Glomerular visceral epithelial cell (primary cell): ENCODE measurements around the gene SLC6A19.

Source experiments
- DNase-seq: peaks from one replicate; pipeline ENCODE4 v3.0.0-alpha.2; 2016; ENCODE audit errors: extremely low spot score

SLC6A19 gene

DNA sequence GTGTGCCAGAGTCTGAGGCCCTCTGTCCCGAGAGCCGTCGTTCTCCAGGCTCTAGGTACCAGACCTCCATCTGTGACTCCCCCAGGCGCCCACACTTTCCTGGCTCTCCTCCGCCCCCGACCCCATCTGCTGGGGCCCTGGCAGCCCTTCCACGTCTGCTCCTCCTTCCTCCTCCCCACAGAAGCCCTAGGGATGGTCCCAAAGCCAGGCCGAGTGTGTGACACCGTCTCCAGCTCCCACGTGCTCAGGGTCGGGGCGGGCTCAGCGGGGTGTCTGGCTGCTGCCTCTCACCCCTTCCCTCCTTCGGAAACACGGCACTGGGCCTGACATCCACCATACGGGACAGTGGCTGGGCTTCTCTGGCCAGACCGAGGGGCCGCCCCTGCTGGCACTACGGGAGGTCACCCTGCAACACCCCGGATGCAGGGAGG lies 20.5 kb upstream of the SLC6A19 start:
- no peak for DNase-seq

DNA sequence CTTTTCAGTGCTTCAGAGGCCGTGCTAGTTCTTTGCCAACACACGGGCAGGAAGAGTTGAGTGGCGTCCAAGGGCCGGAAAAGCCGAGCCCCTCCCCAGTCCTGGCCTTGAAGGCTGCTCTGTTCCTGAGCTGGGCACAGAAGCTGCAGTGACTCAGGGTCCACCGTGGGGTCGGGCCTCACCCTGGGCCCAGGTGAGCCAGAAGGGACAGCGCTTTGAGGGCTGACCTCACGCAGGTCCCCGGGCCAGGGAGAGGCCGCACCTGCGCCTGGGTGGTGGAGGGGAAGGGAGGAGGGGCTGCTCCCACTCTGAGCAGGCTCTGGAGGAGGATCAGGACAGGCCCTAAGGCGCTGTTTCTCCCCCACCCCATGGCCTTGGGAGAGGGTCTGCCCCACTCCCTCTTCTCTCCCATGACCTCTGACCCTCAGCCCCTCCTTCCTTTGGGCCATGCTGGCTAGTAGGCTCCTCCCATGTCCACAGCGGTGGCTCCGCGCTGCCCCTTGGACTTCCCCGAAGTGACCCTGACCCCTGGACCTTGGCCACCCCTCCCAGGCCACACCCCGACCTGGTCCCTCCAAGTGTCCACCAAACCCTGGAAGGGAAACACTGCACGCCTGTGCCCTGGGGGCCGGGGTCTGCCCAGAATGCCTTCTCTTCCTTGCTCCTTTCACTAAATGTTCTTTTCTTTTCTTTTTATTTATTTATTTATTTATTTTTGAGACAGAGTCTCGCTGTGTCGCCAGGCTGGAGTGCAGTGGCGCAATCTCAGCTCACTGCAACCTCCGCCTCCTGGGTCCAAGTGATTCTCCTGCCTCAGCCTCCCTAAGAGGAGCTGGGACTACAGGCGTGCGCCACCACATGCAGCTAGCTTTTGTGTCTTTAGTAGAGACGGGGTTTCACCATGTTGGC lies 19.7 kb upstream of the SLC6A19 start:
- DNase-seq, result no peak

DNA sequence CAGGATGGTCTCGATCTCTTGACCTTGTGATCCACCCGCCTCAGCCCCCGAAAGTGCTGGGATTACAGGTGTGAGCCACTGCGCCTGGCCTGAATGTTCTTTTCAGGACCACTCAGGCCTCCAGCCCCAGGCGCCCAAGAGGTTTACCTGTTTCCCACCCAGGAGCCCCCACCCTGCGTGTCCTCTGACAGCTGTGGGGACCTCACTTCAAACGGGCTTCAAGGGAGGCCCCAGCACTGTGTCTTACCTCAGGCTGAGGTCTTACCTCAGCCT lies 19.1 kb upstream of the SLC6A19 start:
- DNase-seq, result no peak

DNA sequence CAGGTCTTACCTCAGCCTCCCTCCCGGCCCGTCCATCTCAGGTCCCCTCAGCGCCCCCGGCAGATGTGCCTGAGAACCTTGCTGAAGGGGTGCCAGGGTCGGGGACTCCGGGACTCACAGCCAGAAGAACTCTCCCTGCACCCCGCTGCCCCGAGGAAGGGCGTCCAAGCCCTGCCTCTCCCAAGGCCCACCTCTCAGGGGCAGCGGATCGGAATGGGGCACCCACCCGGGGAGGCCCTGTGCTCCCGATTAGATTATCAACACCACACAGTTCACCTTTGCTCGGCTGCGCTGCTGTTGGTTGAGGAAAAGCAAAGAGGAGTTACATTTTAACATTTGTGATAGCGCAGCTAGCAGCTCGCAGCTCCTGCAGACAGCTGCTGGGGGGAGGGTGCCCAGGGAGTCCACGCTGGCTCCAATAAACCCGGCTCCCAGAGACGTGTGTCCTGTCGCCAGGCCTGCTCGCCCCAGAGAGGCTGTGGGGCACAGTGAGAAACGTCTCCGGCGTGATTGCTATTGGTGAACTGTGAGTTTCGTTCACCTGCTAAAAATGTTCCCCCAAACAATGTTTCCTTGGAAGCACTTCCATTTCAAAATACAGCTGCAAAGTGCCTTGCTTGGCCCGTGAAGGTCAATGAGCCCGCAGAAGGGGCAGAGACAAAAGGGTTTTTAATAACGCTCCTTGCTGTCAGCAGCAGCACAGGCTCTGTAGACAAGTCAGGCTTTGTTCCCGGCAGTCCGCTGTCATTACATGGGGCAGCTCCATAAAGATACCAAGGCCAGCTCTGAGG lies 18.6 kb upstream of the SLC6A19 start:
- DNase-seq, result no peak

DNA sequence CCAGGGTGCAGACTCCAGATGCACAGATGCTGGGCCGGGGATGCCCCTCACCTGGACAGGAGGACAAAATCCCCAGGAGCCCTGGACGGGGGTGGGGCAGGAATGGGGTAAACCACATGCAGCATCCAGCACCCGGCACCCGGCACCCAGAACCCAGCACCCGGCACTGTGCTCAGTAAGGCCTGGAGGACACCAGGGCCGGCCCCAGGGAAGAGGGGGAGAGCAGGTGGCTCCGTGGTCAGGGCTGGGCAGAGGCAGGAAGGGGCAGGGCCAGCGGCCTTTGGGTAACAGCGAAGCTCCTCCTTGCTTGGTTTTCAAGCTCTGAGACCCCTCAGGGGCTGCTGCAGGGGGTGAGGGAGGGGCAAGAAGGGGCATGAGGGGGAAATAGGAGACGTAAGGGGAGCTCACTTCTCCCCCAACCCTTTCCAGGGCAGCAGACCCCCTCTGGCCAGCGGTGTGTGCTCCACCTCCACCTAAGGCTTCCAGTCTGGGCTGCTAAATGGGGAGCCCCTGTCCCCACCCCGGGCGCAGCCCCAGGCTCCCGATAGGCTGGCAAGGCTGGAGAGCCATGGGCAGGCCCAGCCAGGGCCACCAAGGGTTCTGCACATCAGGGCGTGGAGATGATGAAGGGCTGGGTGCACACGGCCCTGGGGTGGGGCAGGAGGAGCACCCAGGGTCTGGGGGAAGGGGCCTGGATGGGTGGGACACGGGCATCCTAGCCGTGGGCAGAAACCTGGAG lies 17.8 kb upstream of the SLC6A19 start:
- DNase-seq, result no peak

DNA sequence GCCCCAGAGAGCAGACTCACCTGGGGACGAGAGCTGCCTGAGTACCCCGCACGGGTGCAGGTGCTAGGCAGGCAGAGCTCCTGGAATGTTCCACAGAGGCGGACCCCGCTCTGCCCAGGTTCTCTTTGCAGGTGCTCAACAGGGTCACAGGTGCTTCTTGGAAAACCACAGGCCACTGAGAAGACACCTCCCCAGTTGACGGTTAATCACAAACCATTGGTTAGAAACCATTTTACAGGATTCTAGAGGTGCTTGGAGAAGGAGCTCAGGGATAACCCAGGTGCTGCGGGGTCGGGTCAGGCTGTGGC lies 17.3 kb upstream of the SLC6A19 start:
- no peak for DNase-seq

DNA sequence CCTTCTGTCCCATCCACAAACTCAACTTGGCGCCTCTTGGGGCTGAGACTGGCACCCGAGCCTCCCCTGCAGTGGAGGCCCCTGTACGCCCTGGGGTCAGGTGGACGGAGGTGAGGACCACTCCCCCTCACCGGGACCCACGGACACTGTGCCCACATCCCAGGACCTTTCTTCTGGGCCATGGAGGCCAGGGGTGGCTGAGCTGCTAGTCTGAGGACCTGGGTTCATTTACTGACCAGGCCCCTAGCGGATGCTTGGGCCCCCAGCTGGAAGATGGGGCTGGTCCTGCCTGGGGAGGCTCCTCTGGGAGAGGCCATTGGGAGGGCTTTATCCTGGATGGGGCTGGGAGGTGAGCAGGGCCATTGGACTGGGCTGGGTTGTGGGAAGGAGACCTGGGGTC lies 16.9 kb upstream of the SLC6A19 start:
- no peak for DNase-seq

DNA sequence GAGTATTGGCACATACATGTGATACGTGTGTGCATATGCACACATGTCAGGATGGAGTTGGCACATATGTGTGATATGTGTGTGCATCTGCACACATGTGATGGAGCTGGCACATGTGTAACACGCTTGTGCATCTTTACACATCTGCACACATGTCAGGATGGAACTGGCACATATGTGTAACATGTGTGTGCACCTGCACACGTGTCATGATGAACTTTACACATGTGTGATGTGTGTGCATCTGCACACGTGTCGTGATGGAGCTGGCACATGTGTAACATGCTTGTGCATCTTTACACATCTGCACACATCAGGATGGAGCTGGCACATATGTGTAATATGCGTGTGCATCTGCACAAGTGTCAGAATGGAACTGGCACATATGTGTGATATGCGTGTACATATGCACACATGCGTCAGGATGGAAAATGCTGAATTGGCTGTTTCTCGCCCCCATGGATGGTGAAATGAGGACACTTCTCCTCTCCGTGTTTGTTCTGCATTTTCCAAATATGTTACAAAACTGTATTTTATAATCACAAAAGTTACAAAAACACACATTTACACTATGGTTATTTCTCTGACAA lies 16.3 kb upstream of the SLC6A19 start:
- DNase-seq, result no peak

DNA sequence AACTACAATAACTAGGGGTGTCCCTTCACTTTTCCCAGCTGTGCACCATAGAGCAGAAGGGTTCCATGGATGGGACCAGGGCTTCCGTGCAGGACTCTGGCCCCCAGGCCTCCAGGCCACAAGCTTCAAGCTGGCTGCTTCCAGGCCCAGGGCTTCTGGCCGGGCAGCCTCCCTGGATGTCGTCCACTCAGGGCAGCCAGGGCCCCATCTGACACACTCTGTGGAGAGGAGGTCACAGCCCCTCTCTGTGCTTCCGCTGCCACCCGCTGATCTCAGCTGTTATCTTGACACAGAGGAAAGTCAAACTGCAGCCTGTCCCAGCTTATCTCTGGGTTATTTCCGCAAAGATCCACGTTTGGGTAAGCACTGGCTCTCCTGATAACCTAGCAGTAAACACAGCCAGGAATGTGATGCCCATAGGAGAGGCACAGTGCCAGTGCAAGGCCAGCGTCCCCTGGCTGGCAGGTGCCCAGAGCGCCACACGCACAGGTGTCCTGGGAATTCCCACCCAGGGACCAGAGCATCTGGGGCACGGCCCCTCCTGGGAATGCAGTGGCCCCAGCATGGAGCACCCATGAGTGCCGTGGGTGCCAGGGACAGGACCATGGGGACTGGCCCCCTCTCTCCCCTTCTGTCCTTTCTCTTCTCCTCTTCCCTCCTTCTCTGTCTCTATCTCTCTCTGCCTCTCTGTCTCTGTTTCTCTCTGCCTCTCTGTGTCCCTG lies 15.6 kb upstream of the SLC6A19 start:
- no peak for DNase-seq

DNA sequence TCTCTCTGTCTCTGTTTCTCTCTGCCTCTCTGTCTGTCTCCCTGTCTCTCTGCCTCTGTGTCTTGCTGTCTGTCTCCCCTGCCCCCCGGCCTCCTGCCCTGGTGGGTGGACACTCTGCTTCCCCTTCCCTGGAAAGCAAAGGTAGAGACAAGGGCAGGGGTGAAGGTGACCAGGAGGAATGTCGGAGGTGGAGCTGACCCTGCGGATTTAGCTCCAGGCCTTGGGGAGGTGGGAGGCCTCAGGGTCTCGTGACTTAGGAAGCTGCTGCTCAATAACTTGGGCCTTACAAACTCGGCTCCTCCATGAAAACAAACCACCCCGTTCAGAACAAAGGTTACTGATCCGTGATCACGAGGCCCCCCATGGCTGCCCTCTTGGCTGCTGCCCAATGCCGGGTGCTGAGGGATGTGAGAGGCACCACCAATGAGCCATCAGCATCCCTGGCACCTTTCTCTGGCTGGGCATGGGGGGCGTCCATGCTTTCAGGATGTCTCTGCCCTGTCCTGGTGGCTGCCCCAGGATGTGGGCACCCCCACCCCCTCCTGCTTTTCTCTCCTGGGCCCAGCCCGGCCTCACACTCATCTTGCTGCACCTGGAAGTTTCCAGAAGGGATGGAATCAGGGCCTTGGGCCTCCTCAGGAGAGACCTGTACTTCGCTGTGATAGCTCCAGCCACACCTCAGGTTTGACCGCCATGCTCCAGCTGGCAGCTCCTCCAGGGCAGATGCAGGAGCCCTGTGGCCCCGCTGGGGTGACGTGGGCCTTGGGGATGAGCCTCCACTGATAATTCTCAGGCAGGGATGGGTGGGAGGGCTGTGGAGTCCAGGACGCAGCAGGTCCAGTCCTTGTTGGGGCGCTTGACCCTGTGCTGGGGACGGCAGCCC lies 14.8 kb upstream of the SLC6A19 start:
- DNase-seq, result no peak

DNA sequence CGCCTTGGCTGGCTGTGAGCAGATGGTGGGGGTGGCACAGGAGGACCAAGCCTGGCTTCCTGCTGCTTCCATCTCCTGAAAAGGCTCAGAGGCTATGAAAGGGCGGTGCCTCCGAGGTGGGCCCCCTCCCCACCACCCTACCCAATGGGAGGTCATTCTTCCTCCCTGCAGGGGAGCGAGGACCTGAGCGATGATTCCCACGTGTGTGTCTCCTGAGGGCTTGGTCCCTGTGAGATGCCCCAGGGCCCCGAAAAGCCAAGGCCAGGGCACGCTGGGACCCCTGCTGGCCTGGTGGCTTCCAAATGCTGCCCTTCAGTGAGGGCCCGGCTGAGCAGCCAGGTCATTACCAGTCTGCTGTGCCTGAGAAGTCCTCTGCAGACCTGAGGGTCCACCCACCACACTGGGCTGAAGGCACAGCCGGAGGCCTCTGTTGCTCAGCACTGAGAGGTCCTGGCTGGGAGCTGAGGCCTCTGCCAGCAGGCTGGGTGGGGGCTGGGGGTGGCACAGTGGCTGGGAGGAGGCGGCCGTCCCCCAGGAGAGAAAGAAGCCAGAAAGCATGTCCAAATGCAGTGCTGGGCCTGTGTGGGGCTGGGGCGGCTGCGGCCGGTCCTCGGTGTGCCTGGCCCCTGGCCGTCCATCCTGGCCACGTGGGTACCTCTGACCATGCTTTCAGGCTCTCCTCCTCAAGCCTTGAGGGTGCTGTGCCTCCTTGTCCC lies 14.0 kb upstream of the SLC6A19 start:
- DNase-seq, result no peak

DNA sequence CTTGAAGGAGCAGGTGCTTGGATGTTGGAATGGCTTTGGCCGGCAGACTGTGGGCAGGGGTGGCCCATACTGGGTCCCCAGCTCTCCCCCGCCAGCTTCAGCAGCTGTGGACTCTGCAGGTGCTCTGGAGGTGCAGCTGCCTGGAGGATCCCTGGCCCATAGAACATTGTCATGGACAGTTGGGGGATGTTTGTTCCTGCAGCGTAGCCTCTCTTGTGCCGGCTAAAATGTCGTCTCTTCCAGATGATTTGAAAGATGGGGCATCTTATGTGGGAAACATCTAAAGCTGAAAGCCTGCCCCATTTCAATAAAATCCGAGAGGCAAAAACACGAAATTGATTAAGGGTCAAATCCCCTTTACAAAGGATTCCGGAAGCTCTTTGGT lies 13.5 kb upstream of the SLC6A19 start:
- DNase-seq, result no peak

DNA sequence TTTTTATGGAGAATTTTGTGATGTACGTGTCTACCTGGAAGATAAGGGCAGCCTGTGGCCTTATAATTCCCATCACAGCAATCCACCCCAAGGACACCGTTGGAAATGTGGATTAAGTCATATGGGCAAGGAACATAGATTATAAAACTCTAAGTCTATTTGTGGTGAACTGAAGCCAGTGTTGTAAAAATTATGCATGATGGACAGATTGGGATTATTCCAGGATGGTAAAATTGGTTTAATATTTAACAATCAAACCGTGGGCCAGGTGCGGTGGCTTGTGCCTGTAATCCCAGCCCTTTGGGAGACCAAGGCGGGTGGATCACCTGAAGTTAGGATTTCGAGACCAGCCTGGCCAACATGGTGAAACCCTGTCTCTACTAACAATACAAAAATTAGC lies 12.9 kb upstream of the SLC6A19 start:
- no peak for DNase-seq

DNA sequence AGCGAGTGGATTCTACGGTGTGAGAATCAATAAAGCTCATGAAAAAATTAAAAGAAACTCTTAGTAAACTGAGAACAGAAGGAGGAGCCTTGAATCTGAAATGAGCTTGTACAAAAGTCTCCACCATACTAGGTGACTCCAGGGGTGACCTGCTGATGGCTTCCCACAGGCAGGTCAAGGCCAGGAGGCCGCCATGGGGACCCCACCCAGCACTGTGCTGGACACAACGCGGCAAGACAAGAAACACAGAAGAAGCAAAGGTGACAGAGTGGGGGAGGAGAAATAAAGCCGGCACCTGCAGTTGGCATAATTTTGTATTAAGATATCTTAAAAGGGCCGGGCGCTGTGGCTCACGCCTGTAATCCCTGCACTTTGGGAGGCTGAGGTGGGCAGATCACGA lies 12.1 kb upstream of the SLC6A19 start:
- DNase-seq, result no peak

DNA sequence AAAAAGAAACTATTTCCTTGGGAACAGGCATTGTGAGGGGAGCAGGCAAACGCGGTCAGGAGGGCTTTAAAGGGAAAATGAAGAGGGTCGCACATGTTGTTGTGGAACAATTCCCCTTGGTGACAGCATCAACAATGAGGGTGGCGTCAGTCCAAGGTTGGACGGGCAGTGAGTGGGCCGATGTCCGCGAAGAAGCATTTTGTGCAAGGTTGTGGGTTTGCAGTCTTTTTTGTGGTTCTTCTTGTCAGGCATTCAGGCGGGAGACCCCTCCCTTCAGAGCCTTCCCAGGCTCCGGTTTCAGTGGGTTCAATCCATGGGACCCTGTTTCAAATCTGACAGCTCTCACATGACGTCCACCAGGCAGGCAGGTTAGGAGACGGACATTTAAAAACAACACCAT lies 11.1 kb upstream of the SLC6A19 start:
- DNase-seq, result no peak

DNA sequence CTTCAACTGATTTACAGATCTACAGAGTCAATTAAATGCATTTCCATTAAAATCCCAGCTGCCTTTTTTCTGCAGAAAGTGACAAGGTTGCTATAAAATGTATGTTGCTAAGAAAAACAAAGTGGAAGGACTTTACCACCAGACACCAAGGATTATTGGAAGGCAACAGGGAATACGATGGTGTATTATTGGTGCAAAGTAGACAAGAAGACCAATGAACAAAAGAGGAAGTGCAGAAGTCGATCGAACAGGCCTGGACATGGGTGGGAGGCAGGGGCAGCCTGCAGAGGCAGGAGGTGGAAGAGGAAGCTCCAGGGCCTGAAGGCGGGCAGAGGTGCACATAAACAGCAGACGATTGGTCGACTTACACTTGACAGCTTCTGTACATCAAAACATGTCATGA lies 10.6 kb upstream of the SLC6A19 start:
- DNase-seq, result no peak

DNA sequence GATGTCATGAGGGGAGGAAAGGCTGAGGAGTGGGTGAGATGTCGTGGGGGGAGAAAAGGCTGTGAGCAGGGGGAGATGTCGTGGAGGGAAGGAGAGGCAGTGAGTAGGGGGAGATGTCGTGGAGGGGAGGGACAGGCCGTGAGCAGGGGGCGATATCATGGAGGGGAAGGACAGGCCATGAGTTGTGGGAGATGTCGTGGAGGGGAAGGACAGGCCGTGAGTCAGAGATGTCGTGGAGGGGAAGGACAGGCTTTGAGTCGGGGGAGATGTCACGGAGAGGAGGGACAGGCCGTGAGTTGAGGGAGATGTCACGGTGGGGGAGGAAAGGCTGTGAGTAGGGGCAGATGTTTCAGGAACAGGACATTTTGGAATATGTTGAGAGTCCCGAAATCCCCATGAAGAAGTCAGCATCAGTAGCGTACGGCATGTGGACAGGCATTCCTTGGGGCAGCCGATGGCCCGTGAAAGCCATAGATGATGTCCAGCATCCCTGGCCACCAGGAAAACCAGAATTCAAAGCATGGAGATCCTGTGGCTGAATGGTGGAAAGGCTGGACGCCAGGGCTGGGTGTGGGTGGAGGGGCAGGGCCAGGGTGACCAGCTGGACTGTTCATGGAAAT lies 8.3 kb upstream of the SLC6A19 start:
- DNase-seq, result no peak

DNA sequence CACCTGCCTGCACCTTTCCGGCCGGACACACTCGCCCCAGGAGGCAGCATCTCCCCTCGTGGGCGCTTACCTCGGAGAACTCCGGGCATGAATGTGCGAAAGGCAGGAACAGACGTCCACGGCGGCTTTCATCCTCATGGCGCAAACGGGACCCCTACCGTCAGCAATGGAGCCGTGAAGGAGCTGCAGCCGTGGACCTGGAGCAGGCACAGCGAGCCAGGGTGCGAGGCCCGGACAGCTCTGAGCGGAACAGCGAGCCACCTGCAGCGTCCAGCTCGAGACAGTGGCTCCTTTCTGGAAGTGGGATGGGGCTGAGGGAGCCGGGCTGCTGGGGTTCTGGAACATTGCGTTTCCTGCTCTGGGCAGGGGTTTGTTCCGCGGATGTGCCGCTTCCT lies 7.8 kb upstream of the SLC6A19 start:
- no peak for DNase-seq

DNA sequence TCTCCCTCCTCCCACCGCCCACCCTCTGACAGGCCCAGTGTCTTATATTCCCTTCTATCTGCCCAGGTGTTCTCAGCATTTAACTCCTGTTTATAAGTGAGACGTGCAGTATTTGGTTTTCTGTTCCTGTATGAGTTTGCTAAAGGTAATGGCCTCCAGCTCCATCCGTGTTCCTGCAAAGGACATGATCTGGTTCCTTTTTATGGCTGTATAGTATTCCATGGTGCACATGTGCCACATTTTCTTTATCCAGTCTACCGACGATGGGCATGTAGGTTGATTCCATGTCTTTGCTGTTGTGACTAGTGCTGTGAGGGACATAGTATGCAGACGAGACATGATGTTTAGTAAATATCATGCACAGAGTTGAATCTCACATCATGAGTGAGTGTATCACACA lies 7.0 kb upstream of the SLC6A19 start:
- no peak for DNase-seq

DNA sequence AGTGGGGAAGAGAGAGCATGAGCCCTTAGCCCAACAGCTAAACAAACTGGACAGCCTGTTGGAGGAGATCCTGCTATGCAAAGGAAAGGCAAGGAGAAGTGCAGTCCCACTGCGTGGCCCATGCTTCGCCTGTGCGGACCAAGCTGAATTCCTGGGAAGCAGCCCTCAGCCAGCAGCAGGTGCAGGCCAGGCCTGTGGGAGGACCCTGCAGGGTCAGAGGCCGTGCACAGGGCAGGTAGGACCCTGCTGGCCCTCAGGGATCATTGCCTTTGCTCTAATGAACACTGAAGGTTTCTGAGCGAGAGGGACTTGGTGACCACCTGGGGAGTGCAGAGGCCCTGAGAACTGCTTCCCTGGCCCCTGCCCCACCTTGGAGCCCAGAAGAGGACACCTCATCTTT lies 6.0 kb upstream of the SLC6A19 start:
- no peak for DNase-seq
